Activated T-cell treated with anti-CD3 and anti-CD28 coated beads, Interleukin-2, amount 50 U/mL, for 24 hours (primary cell): ENCODE data around the gene EPDR1.

ENCODE experiments used
- DNase-seq: peaks from one replicate; pipeline ENCODE4 v3.0.0-alpha.2; 2020
- H3K27ac Mint-ChIP-seq: 2 replicates; pipeline ENCODE4 v1.8.0; 2020; ENCODE audit warnings: mild to moderate bottlenecking, mixed read lengths
- H3K27me3 Mint-ChIP-seq: 2 replicates; pipeline ENCODE4 v1.8.0; 2020; ENCODE audit warnings: mixed read lengths
- H3K36me3 Mint-ChIP-seq: 2 replicates; pipeline ENCODE4 v1.8.0; 2020; ENCODE audit warnings: low read depth, mixed read lengths
- H3K4me1 Mint-ChIP-seq: 2 replicates; pipeline ENCODE4 v1.8.0; 2020; ENCODE audit warnings: low read depth, mixed read lengths
- H3K4me3 Mint-ChIP-seq: 2 replicates; pipeline ENCODE4 v1.8.0; 2020; ENCODE audit warnings: mild to moderate bottlenecking, moderate library complexity, mixed read lengths
- H3K9me3 Mint-ChIP-seq: 2 replicates; pipeline ENCODE4 v1.8.0; 2020; ENCODE audit warnings: mixed read lengths

Gene EPDR1

GRCh38 chr7:37920849-37921805, 687 bp downstream of the EPDR1 start:
- peaks cover 72% of the 10 kb centered on the region for H3K27me3 Mint-ChIP-seq
- H3K36me3 Mint-ChIP-seq, result no peaks in the 10 kb centered on the region
- peak; percentile 41 for DNase-seq
- no peak overlapping the region for H3K27ac Mint-ChIP-seq
- peaks cover 18% of the 10 kb centered on the region for H3K4me1 Mint-ChIP-seq
- peak overlapping the region; percentile 76 for H3K4me3 Mint-ChIP-seq
- peaks cover under 1% of the 10 kb centered on the region for H3K9me3 Mint-ChIP-seq

- Mint-ChIP-seq H3K4me1 (peaks cover 15% of the 10 kb centered on the region), H3K27ac (no peak overlapping the region), H3K4me3 (peak overlapping the region; percentile 9), H3K36me3 (no peaks in the 10 kb centered on the region), H3K27me3 (peaks cover 66% of the 10 kb centered on the region), H3K9me3 (peaks cover 2% of the 10 kb centered on the region)
- no peak for DNase-seq
These were observed 1.4 kb downstream of the EPDR1 start for GRCh38 chr7:37921876-37922275.

- Mint-ChIP-seq H3K27me3 (peaks cover 47% of the 10 kb centered on the region), H3K9me3 (peaks cover 2% of the 10 kb centered on the region), H3K27ac (no peak overlapping the region), H3K4me1 (peaks cover 10% of the 10 kb centered on the region), H3K4me3 (no peak overlapping the region), H3K36me3 (no peaks in the 10 kb centered on the region)
- DNase-seq, result no peak
These were observed 3.6 kb downstream of the EPDR1 start for GRCh38 chr7:37923996-37924395.

- Mint-ChIP-seq H3K9me3 (peaks cover 2% of the 10 kb centered on the region), H3K4me3 (no peak overlapping the region), H3K27ac (no peak overlapping the region), H3K36me3 (no peaks in the 10 kb centered on the region), H3K27me3 (peaks cover 41% of the 10 kb centered on the region), H3K4me1 (peaks cover 10% of the 10 kb centered on the region)
- no peak for DNase-seq
These were observed 4.1 kb downstream of the EPDR1 start for GRCh38 chr7:37924491-37925041.

- no peak overlapping the region for H3K4me3 Mint-ChIP-seq
- peaks cover 2% of the 10 kb centered on the region for H3K9me3 Mint-ChIP-seq
- H3K36me3 Mint-ChIP-seq, result no peaks in the 10 kb centered on the region
- peaks cover 30% of the 10 kb centered on the region for H3K27me3 Mint-ChIP-seq
- peaks cover 6% of the 10 kb centered on the region for H3K4me1 Mint-ChIP-seq
- H3K27ac Mint-ChIP-seq, result no peak overlapping the region
- no peak for DNase-seq
These were observed 5.2 kb downstream of the EPDR1 start for GRCh38 chr7:37925620-37926019.

- H3K27me3 Mint-ChIP-seq, result peaks cover 16% of the 10 kb centered on the region
- H3K9me3 Mint-ChIP-seq, result peaks cover 2% of the 10 kb centered on the region
- H3K27ac Mint-ChIP-seq, result no peak overlapping the region
- no peak for DNase-seq
- H3K36me3 Mint-ChIP-seq, result no peaks in the 10 kb centered on the region
- H3K4me1 Mint-ChIP-seq, result no peaks in the 10 kb centered on the region
- H3K4me3 Mint-ChIP-seq, result no peak overlapping the region
These were observed 7.5 kb downstream of the EPDR1 start for GRCh38 chr7:37927773-37928444.

- Mint-ChIP-seq H3K27ac (no peak overlapping the region), H3K4me1 (no peaks in the 10 kb centered on the region), H3K9me3 (peaks cover 2% of the 10 kb centered on the region), H3K36me3 (no peaks in the 10 kb centered on the region), H3K27me3 (peaks cover 9% of the 10 kb centered on the region), H3K4me3 (no peak overlapping the region)
- no peak for DNase-seq
These were observed 8.4 kb downstream of the EPDR1 start for GRCh38 chr7:37928878-37929277.

- Mint-ChIP-seq H3K36me3 (no peaks in the 10 kb centered on the region), H3K9me3 (peaks cover 2% of the 10 kb centered on the region), H3K4me3 (no peak overlapping the region), H3K27ac (no peak overlapping the region), H3K27me3 (no peaks in the 10 kb centered on the region), H3K4me1 (no peaks in the 10 kb centered on the region)
- DNase-seq, result no peak
These were observed 9.9 kb downstream of the EPDR1 start for GRCh38 chr7:37930226-37930948.

- Mint-ChIP-seq H3K27me3 (no peaks in the 10 kb centered on the region), H3K4me1 (no peaks in the 10 kb centered on the region), H3K27ac (no peak overlapping the region), H3K4me3 (no peak overlapping the region), H3K9me3 (peaks cover 5% of the 10 kb centered on the region), H3K36me3 (no peaks in the 10 kb centered on the region)
- DNase-seq, result no peak
These were observed 12.1 kb downstream of the EPDR1 start for GRCh38 chr7:37932543-37932942.

GRCh38 chr7:37933018-37933566, 12.7 kb downstream of the EPDR1 start:
- H3K36me3 Mint-ChIP-seq, result no peaks in the 10 kb centered on the region
- no peak overlapping the region for H3K4me3 Mint-ChIP-seq

GRCh38 chr7:37942934-37943610, 22.6 kb downstream of the EPDR1 start:
- Mint-ChIP-seq H3K4me1 (no peaks in the 10 kb centered on the region), H3K27me3 (no peaks in the 10 kb centered on the region)

More at GRCh38 chr7:37933018-37933566, 12.7 kb downstream of the EPDR1 start:
- H3K4me1 Mint-ChIP-seq, result no peaks in the 10 kb centered on the region
- no peak overlapping the region for H3K27ac Mint-ChIP-seq
- no peaks in the 10 kb centered on the region for H3K27me3 Mint-ChIP-seq
- H3K9me3 Mint-ChIP-seq, result peaks cover 5% of the 10 kb centered on the region
- no peak for DNase-seq

GRCh38 chr7:37943905-37944736, 23.7 kb downstream of the EPDR1 start:
- Mint-ChIP-seq H3K27me3 (no peaks in the 10 kb centered on the region), H3K36me3 (no peaks in the 10 kb centered on the region), H3K4me1 (no peaks in the 10 kb centered on the region), H3K4me3 (no peak overlapping the region), H3K9me3 (no peaks in the 10 kb centered on the region), H3K27ac (no peak overlapping the region)
- no peak for DNase-seq

More at GRCh38 chr7:37942934-37943610, 22.6 kb downstream of the EPDR1 start:
- Mint-ChIP-seq H3K36me3 (no peaks in the 10 kb centered on the region), H3K9me3 (no peaks in the 10 kb centered on the region), H3K4me3 (no peak overlapping the region), H3K27ac (no peak overlapping the region)
- DNase-seq, result no peak

GRCh38 chr7:37944737-37945054, 24.3 kb downstream of the EPDR1 start:
- Mint-ChIP-seq H3K9me3 (no peaks in the 10 kb centered on the region), H3K4me3 (no peak overlapping the region), H3K27ac (no peak overlapping the region), H3K27me3 (no peaks in the 10 kb centered on the region), H3K4me1 (no peaks in the 10 kb centered on the region), H3K36me3 (no peaks in the 10 kb centered on the region)
- DNase-seq, result no peak
